Measurements from ENCODE around the gene CAST. TPM values are rescaled to one million over a fixed set of nuclear protein-coding genes. Genes with fewer than 3 reads are reported as not detected.
A peak's percentile ranks its signal among the peaks of the same experiment; 100 is the strongest.

Gene CAST
- polyA plus RNA-seq, 4 donors = 96.7 to 228 (median 143) TPM

DNA sequence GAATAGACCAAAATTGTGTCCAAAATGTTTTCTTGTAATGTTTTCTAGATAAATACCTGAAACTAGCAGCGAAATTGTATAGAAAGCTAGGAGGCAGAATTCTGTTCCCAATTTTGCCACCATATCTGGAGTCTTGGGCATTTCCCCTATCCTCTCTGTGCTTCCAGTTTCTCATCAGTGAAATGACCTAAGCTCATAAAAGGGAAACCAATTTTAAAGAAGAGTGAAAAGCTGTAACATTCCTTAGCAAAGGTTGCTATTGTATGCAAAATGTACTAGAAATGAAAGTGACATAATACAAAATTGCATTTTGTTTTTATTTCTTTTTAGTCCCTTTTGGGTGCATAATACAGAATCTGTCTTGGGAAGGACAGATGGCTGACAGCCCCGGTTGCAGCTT, 36.8 kb upstream of the CAST start:
- DNase-seq (no peak), FAIRE-seq (no peak)
- H3K4me1 ChIP-seq (ENCODE audit: control insufficient read depth in 3 of 3, insufficient read depth in 2 of 3, low read depth in 1 of 3, low read length in 2 of 3) = no peaks in the 10 kb centered on the region

DNA sequence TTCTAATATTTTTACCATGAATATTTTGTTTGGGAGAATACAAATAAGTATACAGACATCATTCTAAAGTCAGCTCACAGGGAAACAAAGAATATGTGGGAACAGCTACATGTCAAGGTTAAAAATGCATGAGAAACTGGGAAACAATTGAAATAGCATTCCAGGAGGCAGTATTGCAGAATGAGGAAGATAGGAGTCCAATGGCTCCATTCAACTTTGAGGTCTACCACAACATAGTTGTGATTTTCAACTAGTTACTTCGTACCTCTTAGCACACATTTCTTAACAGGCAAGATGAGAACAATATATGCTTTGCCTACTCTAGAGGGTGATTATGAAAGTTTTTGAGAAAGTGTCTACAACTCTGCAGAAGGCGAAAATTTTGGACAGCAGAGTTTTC, 35.2 kb upstream of the CAST start:
- no peak overlapping the region for H3K27ac ChIP-seq (ENCODE audit: low read depth in 1 of 3, low read length in 2 of 3)
- WGBS, 3 donors = 91 to 95% (median 94%) methylated on average over 2 of the region's 2 CpGs
- FAIRE-seq (no peak), DNase-seq (no peak)
- H3K4me3 ChIP-seq (ENCODE audit: low read depth in 1 of 3, low read length in 3 of 3) = no peak overlapping the region
- H3K27me3 ChIP-seq (ENCODE audit: control insufficient read depth in 3 of 3, insufficient read depth in 3 of 3, low read length in 3 of 3) = no peaks in the 10 kb centered on the region
- no peaks in the 10 kb centered on the region for H3K9me3 ChIP-seq (ENCODE audit: control insufficient read depth in 2 of 2, insufficient read depth in 1 of 2, low read depth in 1 of 2, low read length in 1 of 2)
- no peaks in the 10 kb centered on the region for H3K4me1 ChIP-seq (ENCODE audit: control insufficient read depth in 3 of 3, insufficient read depth in 2 of 3, low read depth in 1 of 3, low read length in 2 of 3)
- no peaks in the 10 kb centered on the region for H3K36me3 ChIP-seq (ENCODE audit: control insufficient read depth in 3 of 3, insufficient read depth in 2 of 3, low read depth in 1 of 3, low read length in 3 of 3)

More for the DNA sequence above, 36.8 kb upstream of the CAST start:
- WGBS, 3 donors = 79 to 84% (median 81%) methylated on average over 2 of the region's 2 CpGs
- no peaks in the 10 kb centered on the region for H3K36me3 ChIP-seq (ENCODE audit: control insufficient read depth in 3 of 3, insufficient read depth in 2 of 3, low read depth in 1 of 3, low read length in 3 of 3)
- H3K27me3 ChIP-seq (ENCODE audit: control insufficient read depth in 3 of 3, insufficient read depth in 3 of 3, low read length in 3 of 3) = no peaks in the 10 kb centered on the region
- H3K9me3 ChIP-seq (ENCODE audit: control insufficient read depth in 2 of 2, insufficient read depth in 1 of 2, low read depth in 1 of 2, low read length in 1 of 2) = no peaks in the 10 kb centered on the region
- no peak overlapping the region for H3K4me3 ChIP-seq (ENCODE audit: low read depth in 1 of 3, low read length in 3 of 3)
- no peak overlapping the region for H3K27ac ChIP-seq (ENCODE audit: low read depth in 1 of 3, low read length in 2 of 3)

DNA sequence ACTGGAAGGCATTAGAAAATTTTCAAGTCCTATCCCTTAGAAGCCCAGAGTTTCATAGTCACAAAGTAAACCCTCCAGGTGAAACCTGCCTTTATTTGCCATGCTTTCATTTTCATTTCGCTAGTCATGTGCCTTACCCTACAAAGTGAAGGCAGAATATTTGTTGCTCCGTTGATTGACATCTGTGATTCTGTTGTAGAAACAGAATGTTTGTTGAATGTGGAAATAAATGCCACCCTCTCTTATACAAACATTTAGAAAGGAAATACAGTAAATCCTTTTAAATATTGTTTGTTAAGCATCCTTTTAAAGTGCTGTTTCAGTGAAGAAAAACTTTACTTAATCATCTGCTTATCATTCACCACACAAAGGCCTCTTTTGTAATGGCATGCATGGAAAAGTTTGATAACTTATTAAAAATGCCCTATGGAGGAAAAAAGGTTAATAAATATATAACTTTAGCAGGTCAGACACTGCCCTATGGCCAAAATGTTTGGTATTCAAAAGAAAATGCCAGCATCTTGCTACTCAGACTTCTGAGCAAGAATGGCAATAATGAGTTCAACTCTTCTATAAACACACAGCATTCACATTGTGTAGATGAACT, 34.3 kb upstream of the CAST start:
- peak; percentile 71 to 72 for DNase-seq
- no peak for FAIRE-seq

DNA sequence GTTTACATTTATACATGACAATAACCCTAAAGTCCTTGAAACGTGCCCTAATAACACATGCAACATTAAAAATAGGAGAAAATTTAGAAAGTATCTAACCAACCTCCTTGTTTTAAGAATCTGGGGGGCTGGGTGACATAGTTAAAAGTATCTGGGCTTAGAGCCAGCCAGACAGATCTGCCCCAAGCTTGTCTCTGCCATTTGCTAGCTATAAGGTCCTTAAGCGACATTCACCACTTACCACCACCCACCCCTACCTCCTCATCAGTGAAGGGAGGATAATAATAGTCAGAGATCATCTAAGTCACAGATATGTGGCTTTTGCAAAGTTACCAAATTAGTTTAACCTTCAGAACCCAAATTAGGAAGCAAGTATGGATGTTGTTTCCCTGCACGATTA, 33.8 kb upstream of the CAST start:
- no peak for DNase-seq
- WGBS, 3 donors = 83 to 88% (median 88%) methylated on average over 3 of the region's 3 CpGs
- Histone ChIP-seq H3K27ac (ENCODE audit: low read depth in 1 of 3, low read length in 2 of 3) (peak overlapping the region in 1 of 3 donors; percentile 14), H3K4me3 (ENCODE audit: low read depth in 1 of 3, low read length in 3 of 3) (no peak overlapping the region), H3K27me3 (ENCODE audit: control insufficient read depth in 3 of 3, insufficient read depth in 3 of 3, low read length in 3 of 3) (no peaks in the 10 kb centered on the region), H3K9me3 (ENCODE audit: control insufficient read depth in 2 of 2, insufficient read depth in 1 of 2, low read depth in 1 of 2, low read length in 1 of 2) (no peaks in the 10 kb centered on the region), H3K36me3 (ENCODE audit: control insufficient read depth in 3 of 3, insufficient read depth in 2 of 3, low read depth in 1 of 3, low read length in 3 of 3) (no peaks in the 10 kb centered on the region), H3K4me1 (ENCODE audit: control insufficient read depth in 3 of 3, insufficient read depth in 2 of 3, low read depth in 1 of 3, low read length in 2 of 3) (no peaks in the 10 kb centered on the region)
- no peak for FAIRE-seq

More for the DNA sequence above, 34.3 kb upstream of the CAST start:
- no peaks in the 10 kb centered on the region for H3K4me1 ChIP-seq (ENCODE audit: control insufficient read depth in 3 of 3, insufficient read depth in 2 of 3, low read depth in 1 of 3, low read length in 2 of 3)
- H3K27ac ChIP-seq (ENCODE audit: low read depth in 1 of 3, low read length in 2 of 3) = peak overlapping the region in 2 of 3 donors; percentile 8 to 14
- no peaks in the 10 kb centered on the region for H3K36me3 ChIP-seq (ENCODE audit: control insufficient read depth in 3 of 3, insufficient read depth in 2 of 3, low read depth in 1 of 3, low read length in 3 of 3)
- WGBS, 3 donors = 8 to 54% (median 37%) methylated on average over 2 of the region's 2 CpGs
- peak overlapping the region in 1 of 3 donors; percentile 8 for H3K4me3 ChIP-seq (ENCODE audit: low read depth in 1 of 3, low read length in 3 of 3)
- no peaks in the 10 kb centered on the region for H3K27me3 ChIP-seq (ENCODE audit: control insufficient read depth in 3 of 3, insufficient read depth in 3 of 3, low read length in 3 of 3)
- H3K9me3 ChIP-seq (ENCODE audit: control insufficient read depth in 2 of 2, insufficient read depth in 1 of 2, low read depth in 1 of 2, low read length in 1 of 2) = no peaks in the 10 kb centered on the region

DNA sequence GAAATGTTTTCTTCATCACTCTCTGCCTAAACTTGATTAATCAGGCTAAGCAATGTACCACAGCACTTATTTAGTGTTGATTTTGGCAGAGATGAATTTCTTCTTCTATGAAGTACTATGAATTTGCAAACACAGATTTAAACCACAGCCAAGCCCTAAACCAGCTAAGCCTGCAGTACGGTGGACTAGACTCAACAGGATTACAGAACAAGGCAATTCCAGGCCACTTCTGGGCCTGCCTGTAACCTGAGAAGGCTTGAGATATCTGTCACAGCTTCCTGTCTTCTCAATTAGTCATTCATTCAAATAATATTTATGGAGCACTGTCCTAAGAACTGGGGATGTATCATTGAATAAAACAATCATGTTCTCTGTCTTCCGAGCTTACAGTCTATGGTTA, 32.4 kb upstream of the CAST start:
- Histone ChIP-seq H3K4me3 (ENCODE audit: low read depth in 1 of 3, low read length in 3 of 3) (no peak overlapping the region), H3K36me3 (ENCODE audit: control insufficient read depth in 3 of 3, insufficient read depth in 2 of 3, low read depth in 1 of 3, low read length in 3 of 3) (no peaks in the 10 kb centered on the region), H3K4me1 (ENCODE audit: control insufficient read depth in 3 of 3, insufficient read depth in 2 of 3, low read depth in 1 of 3, low read length in 2 of 3) (no peaks in the 10 kb centered on the region), H3K27ac (ENCODE audit: low read depth in 1 of 3, low read length in 2 of 3) (no peak overlapping the region), H3K9me3 (ENCODE audit: control insufficient read depth in 2 of 2, insufficient read depth in 1 of 2, low read depth in 1 of 2, low read length in 1 of 2) (no peaks in the 10 kb centered on the region), H3K27me3 (ENCODE audit: control insufficient read depth in 3 of 3, insufficient read depth in 3 of 3, low read length in 3 of 3) (no peaks in the 10 kb centered on the region)
- DNase-seq (no peak), FAIRE-seq (no peak)
- WGBS, 3 donors = 50 to 68% (median 67%) methylated on average over 2 of the region's 2 CpGs

- no peaks in the 10 kb centered on the region for H3K9me3 ChIP-seq (ENCODE audit: control insufficient read depth in 2 of 2, insufficient read depth in 1 of 2, low read depth in 1 of 2, low read length in 1 of 2)
- no peak overlapping the region for H3K4me3 ChIP-seq (ENCODE audit: low read depth in 1 of 3, low read length in 3 of 3)
- no peaks in the 10 kb centered on the region for H3K27me3 ChIP-seq (ENCODE audit: control insufficient read depth in 3 of 3, insufficient read depth in 3 of 3, low read length in 3 of 3)
- no peak overlapping the region for H3K27ac ChIP-seq (ENCODE audit: low read depth in 1 of 3, low read length in 2 of 3)
- WGBS, 3 donors = 69 to 78% (median 73%) methylated on average over 4 of the region's 4 CpGs
- FAIRE-seq (no peak), DNase-seq (no peak)
- H3K4me1 ChIP-seq (ENCODE audit: control insufficient read depth in 3 of 3, insufficient read depth in 2 of 3, low read depth in 1 of 3, low read length in 2 of 3) = no peaks in the 10 kb centered on the region
- H3K36me3 ChIP-seq (ENCODE audit: control insufficient read depth in 3 of 3, insufficient read depth in 2 of 3, low read depth in 1 of 3, low read length in 3 of 3) = no peaks in the 10 kb centered on the region
Measured at GRCh38 chr5:96633820-96634219, 28.4 kb upstream of the CAST start.

DNA sequence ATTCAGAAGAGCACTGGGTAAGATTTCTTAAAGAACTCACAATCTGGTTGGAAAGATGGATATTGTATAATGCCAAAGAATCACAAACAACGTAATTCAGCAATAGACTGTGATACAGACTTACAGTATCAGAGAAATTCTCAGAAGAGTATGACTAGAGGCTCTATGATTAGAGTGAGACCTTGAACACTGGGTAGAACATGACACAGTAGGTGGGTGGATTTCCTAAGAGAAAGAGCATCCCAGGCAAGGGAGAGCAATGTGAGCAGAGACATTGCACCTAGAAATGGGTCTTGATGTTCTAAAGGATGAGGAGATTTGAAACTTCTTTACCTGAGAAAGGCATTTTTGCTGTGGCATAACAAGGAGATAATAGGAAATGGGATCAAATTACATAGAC, 27.3 kb upstream of the CAST start:
- no peaks in the 10 kb centered on the region for H3K36me3 ChIP-seq (ENCODE audit: control insufficient read depth in 3 of 3, insufficient read depth in 2 of 3, low read depth in 1 of 3, low read length in 3 of 3)
- FAIRE-seq (no peak), DNase-seq (no peak)
- no peak overlapping the region for H3K27ac ChIP-seq (ENCODE audit: low read depth in 1 of 3, low read length in 2 of 3)
- H3K9me3 ChIP-seq (ENCODE audit: control insufficient read depth in 2 of 2, insufficient read depth in 1 of 2, low read depth in 1 of 2, low read length in 1 of 2) = no peaks in the 10 kb centered on the region
- no peaks in the 10 kb centered on the region for H3K4me1 ChIP-seq (ENCODE audit: control insufficient read depth in 3 of 3, insufficient read depth in 2 of 3, low read depth in 1 of 3, low read length in 2 of 3)
- WGBS, 3 donors = 77 to 93% (median 92%) methylated on average over 1 of the region's 1 CpG
- no peaks in the 10 kb centered on the region for H3K27me3 ChIP-seq (ENCODE audit: control insufficient read depth in 3 of 3, insufficient read depth in 3 of 3, low read length in 3 of 3)
- no peak overlapping the region for H3K4me3 ChIP-seq (ENCODE audit: low read depth in 1 of 3, low read length in 3 of 3)

DNA sequence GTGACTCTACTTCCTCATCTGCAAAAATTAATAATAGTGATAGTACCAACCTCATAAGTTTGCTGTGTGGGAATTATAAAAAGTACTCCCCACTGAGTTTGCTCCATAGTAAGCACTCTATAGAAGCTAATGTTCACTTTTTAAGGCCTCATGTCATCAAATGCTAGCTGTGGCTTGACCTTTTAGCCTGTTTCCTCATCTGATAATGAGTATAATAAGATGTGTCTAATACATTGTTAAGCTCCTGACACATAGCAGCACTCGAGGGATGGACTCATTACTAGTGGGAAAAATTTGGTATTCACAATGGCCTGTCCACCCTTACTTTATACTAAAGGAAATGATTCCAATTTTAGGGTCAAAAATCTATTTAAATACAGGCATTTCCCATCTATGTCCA, 26.1 kb upstream of the CAST start:
- H3K4me3 ChIP-seq (ENCODE audit: low read depth in 1 of 3, low read length in 3 of 3) = no peak overlapping the region
- H3K4me1 ChIP-seq (ENCODE audit: control insufficient read depth in 3 of 3, insufficient read depth in 2 of 3, low read depth in 1 of 3, low read length in 2 of 3) = no peaks in the 10 kb centered on the region
- DNase-seq (no peak), FAIRE-seq (no peak)
- no peaks in the 10 kb centered on the region for H3K36me3 ChIP-seq (ENCODE audit: control insufficient read depth in 3 of 3, insufficient read depth in 2 of 3, low read depth in 1 of 3, low read length in 3 of 3)
- 43 to 58% (median 55%) methylated on average over 1 of the region's 1 CpG for WGBS, 3 donors
- no peaks in the 10 kb centered on the region for H3K9me3 ChIP-seq (ENCODE audit: control insufficient read depth in 2 of 2, insufficient read depth in 1 of 2, low read depth in 1 of 2, low read length in 1 of 2)
- no peak overlapping the region for H3K27ac ChIP-seq (ENCODE audit: low read depth in 1 of 3, low read length in 2 of 3)
- H3K27me3 ChIP-seq (ENCODE audit: control insufficient read depth in 3 of 3, insufficient read depth in 3 of 3, low read length in 3 of 3) = no peaks in the 10 kb centered on the region

- Histone ChIP-seq H3K4me1 (ENCODE audit: control insufficient read depth in 3 of 3, insufficient read depth in 2 of 3, low read depth in 1 of 3, low read length in 2 of 3) (peaks cover 0 to 4% (median 0%) of the 10 kb centered on the region in 3 donors), H3K36me3 (ENCODE audit: control insufficient read depth in 3 of 3, insufficient read depth in 2 of 3, low read depth in 1 of 3, low read length in 3 of 3) (no peaks in the 10 kb centered on the region), H3K9me3 (ENCODE audit: control insufficient read depth in 2 of 2, insufficient read depth in 1 of 2, low read depth in 1 of 2, low read length in 1 of 2) (no peaks in the 10 kb centered on the region), H3K27ac (ENCODE audit: low read depth in 1 of 3, low read length in 2 of 3) (no peak overlapping the region), H3K27me3 (ENCODE audit: control insufficient read depth in 3 of 3, insufficient read depth in 3 of 3, low read length in 3 of 3) (no peaks in the 10 kb centered on the region), H3K4me3 (ENCODE audit: low read depth in 1 of 3, low read length in 3 of 3) (no peak overlapping the region)
- 84 to 92% (median 91%) methylated on average over 4 of the region's 4 CpGs for WGBS, 3 donors
- DNase-seq (no peak), FAIRE-seq (no peak)
Measured at GRCh38 chr5:96636594-96636993, 25.6 kb upstream of the CAST start.

Measured in small intestine (tissue), 7 donors.